Progenitor cell of endocrine pancreas (in vitro differentiated cells): ENCODE data around the gene GRB10. TPM values are rescaled to one million over a fixed set of nuclear protein-coding genes. Genes with fewer than 3 reads are reported as not detected.
"Not testable (repeated sequence)": the region's sequence is repeated elsewhere in the genome, so short reads cannot be mapped to it uniquely, and the experiment has no call there.

ENCODE experiments used
- DNase-seq: peaks from one replicate; pipeline ENCODE4 v3.0.0; 2021; ENCODE audit warnings: low spot score; ENCODE audit not compliant: unreplicated experiment
- H3K27ac Mint-ChIP-seq: 2 replicates; pipeline ENCODE4 v1.8.0; 2021; ENCODE audit warnings: mild to moderate bottlenecking, moderate library complexity, mixed read lengths
- H3K27me3 Mint-ChIP-seq: 2 replicates; pipeline ENCODE4 v1.8.0; 2021; ENCODE audit warnings: mixed read lengths
- H3K36me3 Mint-ChIP-seq: 2 replicates; pipeline ENCODE4 v1.8.0; 2022; ENCODE audit warnings: mixed read lengths; ENCODE audit not compliant: insufficient read depth
- H3K4me1 Mint-ChIP-seq: 2 replicates; pipeline ENCODE4 v1.8.0; 2021; ENCODE audit warnings: low read depth, mixed read lengths
- H3K4me3 Mint-ChIP-seq: 2 replicates; pipeline ENCODE4 v1.8.0; 2021; ENCODE audit warnings: low read depth, mild to moderate bottlenecking, moderate library complexity, mixed read lengths
- H3K9me3 Mint-ChIP-seq: 2 replicates; pipeline ENCODE4 v1.8.0; 2021; ENCODE audit warnings: low read depth, mixed read lengths
- total RNA-seq: library from RNA; stranded (reverse); gene quantifications from 2 replicates; pipeline ENCODE4 v1.2.1, GENCODE V29; 2021
- TF ChIP-seq, protein P1 (sequence below): fragments of 200-600 bp; sonication (generic); IDR thresholded peaks from one replicate; pipeline ENCODE4 v1.5.0; 2021; ENCODE audit warnings: antibody characterized with exemption, mild to moderate bottlenecking; ENCODE audit not compliant: unreplicated experiment

GRB10 gene
- total RNA-seq, 1 donor from 2014 or later = 58.4 TPM

DNA sequence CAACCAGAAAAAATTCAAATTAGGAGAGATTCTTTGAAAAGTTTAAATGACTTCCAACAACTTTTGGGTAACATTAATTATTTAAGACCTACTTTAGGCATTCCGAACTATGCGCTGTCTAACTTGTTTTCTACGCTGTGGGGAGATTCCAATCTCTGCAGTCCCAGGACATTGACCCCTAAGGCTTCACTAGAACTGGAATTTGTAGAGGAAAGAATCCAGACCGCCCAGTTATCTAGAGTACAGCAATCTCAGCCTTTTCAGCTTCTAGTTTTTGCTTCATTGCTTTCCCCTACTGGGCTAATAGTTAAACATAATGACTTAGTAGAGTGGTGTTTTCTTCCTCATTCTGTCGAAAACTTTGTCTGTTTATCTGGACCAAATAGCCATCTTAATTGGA is 202.6 kb downstream of the GRB10 start:
- Mint-ChIP-seq H3K4me1 (peaks cover 1% of the 10 kb centered on the region), H3K27me3 (no peaks in the 10 kb centered on the region), H3K27ac (no peak overlapping the region), H3K36me3 (peaks cover 5% of the 10 kb centered on the region), H3K4me3 (no peak overlapping the region), H3K9me3 (peaks cover 31% of the 10 kb centered on the region)
- TF ChIP-seq, protein P1, sequence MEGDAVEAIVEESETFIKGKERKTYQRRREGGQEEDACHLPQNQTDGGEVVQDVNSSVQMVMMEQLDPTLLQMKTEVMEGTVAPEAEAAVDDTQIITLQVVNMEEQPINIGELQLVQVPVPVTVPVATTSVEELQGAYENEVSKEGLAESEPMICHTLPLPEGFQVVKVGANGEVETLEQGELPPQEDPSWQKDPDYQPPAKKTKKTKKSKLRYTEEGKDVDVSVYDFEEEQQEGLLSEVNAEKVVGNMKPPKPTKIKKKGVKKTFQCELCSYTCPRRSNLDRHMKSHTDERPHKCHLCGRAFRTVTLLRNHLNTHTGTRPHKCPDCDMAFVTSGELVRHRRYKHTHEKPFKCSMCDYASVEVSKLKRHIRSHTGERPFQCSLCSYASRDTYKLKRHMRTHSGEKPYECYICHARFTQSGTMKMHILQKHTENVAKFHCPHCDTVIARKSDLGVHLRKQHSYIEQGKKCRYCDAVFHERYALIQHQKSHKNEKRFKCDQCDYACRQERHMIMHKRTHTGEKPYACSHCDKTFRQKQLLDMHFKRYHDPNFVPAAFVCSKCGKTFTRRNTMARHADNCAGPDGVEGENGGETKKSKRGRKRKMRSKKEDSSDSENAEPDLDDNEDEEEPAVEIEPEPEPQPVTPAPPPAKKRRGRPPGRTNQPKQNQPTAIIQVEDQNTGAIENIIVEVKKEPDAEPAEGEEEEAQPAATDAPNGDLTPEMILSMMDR = no peak
- DNase-seq = no peak

DNA sequence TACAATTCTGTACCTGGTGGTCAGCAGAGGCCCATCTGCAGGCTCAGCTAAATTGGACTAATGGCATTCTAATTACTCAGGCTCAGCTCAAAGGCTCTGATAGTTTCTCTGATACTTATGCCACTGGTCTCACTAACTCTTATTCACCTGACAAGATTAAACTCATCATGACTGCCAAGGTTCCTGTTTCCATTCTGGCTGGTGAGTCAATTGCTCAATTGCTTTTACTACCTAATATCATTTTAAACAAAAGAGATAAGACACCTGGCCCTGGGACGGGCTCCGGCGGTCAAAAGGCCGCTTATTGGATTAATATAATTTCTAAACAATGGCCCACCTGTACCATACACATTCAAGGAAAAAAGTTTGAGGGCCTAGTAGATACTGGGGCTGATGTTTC is 204.6 kb downstream of the GRB10 start:
- H3K27ac Mint-ChIP-seq, H3K36me3 Mint-ChIP-seq, H3K27me3 Mint-ChIP-seq, DNase-seq, H3K4me3 Mint-ChIP-seq, H3K4me1 Mint-ChIP-seq: not testable (repeated sequence)
- H3K9me3 Mint-ChIP-seq = peaks cover 21% of the 10 kb centered on the region

DNA sequence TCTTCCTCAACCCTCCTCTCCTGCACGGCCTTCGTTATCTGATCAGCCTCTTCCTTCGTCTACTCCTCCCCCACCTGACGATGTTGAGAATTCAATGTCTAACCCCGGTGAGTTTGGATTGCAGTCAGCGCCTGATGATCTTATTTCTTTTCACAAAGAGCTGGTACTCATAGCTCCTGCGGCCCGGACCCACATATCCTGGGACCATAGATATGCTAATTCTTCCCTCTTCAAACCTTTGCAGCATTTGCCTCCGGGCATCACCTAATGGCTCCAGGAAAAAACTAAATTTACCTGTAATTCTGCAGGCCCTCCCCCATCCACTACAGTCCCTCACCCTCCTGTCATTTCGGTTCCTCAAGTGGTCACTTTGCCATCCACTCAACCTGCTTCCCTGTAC is 205.1 kb downstream of the GRB10 start:
- no peak for DNase-seq
- H3K4me1 Mint-ChIP-seq = peaks cover 1% of the 10 kb centered on the region
- H3K27ac Mint-ChIP-seq = no peak overlapping the region
- peaks cover 3% of the 10 kb centered on the region for H3K36me3 Mint-ChIP-seq
- H3K4me3 Mint-ChIP-seq = no peak overlapping the region
- peaks cover 17% of the 10 kb centered on the region for H3K9me3 Mint-ChIP-seq
- no peaks in the 10 kb centered on the region for H3K27me3 Mint-ChIP-seq
- TF ChIP-seq, protein P1 = no peak

DNA sequence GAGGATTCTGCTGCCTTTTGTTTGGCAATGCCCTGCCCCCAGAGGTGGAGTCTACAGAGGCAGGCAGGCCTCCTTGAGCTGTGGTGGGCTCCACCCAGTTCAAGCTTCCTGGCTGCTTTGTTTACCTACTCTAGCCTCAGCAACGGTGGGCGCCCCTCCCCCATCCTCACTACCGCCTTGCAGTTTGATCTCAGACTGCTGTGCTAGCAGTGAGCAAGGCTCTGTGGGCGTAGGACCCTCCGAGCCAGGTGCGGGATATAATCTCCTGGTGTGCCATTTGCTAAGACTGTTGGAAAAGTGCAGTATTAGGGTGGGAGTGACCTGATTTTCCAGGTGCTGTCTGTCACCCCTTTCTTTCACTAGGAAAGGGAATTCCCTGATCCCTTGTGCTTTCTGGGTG is 206.3 kb downstream of the GRB10 start:
- not testable (repeated sequence) for H3K4me1 Mint-ChIP-seq, H3K4me3 Mint-ChIP-seq, H3K36me3 Mint-ChIP-seq

GRCh38 chr7:50567715-50568261 is 214.9 kb downstream of the GRB10 start:
- Mint-ChIP-seq H3K27ac (no peak overlapping the region), H3K36me3 (no peaks in the 10 kb centered on the region), H3K4me3 (no peak overlapping the region), H3K27me3 (no peaks in the 10 kb centered on the region), H3K9me3 (peaks cover 3% of the 10 kb centered on the region), H3K4me1 (peaks cover 24% of the 10 kb centered on the region)
- no peak for DNase-seq
- TF ChIP-seq, protein P1 = no peak

More for the DNA sequence above, 206.3 kb downstream of the GRB10 start:
- not testable (repeated sequence) for DNase-seq, H3K27ac Mint-ChIP-seq, H3K27me3 Mint-ChIP-seq
- peaks cover 13% of the 10 kb centered on the region for H3K9me3 Mint-ChIP-seq

DNA sequence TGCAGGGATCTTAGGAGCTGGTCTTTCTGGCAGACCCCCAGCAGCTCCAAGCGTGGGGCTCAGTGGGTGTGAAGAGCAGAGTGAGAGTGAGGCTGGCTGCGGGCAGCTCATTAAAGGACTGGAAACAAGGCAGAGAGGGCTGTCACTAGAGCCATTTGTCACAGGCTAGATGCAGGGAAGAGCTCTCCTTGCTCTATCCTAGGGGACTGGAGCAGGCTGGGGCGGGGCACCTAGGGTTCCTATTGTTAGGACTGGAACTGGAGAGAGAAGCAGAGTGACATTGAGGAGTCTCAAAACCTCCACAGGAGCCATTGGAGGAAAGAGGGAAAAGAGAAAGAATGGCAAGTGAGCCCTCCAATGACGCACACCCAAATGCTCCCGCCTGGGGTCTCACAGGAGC is 216.7 kb downstream of the GRB10 start:
- Mint-ChIP-seq H3K9me3 (peaks cover 3% of the 10 kb centered on the region), H3K4me1 (peaks cover 27% of the 10 kb centered on the region), H3K36me3 (no peaks in the 10 kb centered on the region), H3K27ac (peak overlapping the region; percentile 93), H3K27me3 (no peaks in the 10 kb centered on the region), H3K4me3 (peak overlapping the region; percentile 64)
- TF ChIP-seq, protein P1 = no peak
- DNase-seq = no peak
